Hepatocyte (in vitro differentiated cells): ENCODE results near the gene VANGL1. TPM values are rescaled to one million over a fixed set of nuclear protein-coding genes. Genes with fewer than 3 reads are reported as not detected.

Source experiments
- DNase-seq: peaks from one replicate; pipeline ENCODE4 v3.0.0-alpha.2; 2016; ENCODE audit warnings: low spot score
- H2AFZ ChIP-seq: fragments of 200-600 bp; sonication (generic); 2 replicates; pipeline ENCODE4 v1.6.0; 2016; ENCODE audit warnings: antibody characterized with exemption, mild to moderate bottlenecking
- H3K27ac ChIP-seq: fragments of 200-600 bp; sonication (generic); 2 replicates; pipeline ENCODE4 v1.5.1; 2016; ENCODE audit warnings: mild to moderate bottlenecking
- H3K27me3 ChIP-seq: fragments of 200-600 bp; sonication (generic); 2 replicates; pipeline ENCODE4 v1.6.1; 2016
- H3K36me3 ChIP-seq: fragments of 200-600 bp; sonication (generic); replicated peaks from 2 replicates; pipeline ENCODE4 v1.5.1; 2016; ENCODE audit warnings: low read depth; ENCODE audit not compliant: insufficient read depth
- H3K4me1 ChIP-seq: fragments of 200-600 bp; sonication (generic); 2 replicates; pipeline ENCODE4 v1.5.1; 2016; ENCODE audit warnings: mild to moderate bottlenecking, moderate library complexity; ENCODE audit not compliant: insufficient read depth
- H3K4me2 ChIP-seq: fragments of 200-600 bp; sonication (generic); 2 replicates; pipeline ENCODE4 v1.6.0; 2016
- H3K4me3 ChIP-seq: fragments of 200-600 bp; sonication (generic); 2 replicates; pipeline ENCODE4 v1.5.1; 2016; ENCODE audit warnings: mild to moderate bottlenecking
- H3K79me2 ChIP-seq: fragments of 200-600 bp; sonication (generic); 2 replicates; pipeline ENCODE4 v1.6.0; 2017; ENCODE audit warnings: mild to moderate bottlenecking
- H3K9me2 ChIP-seq: fragments of 200-600 bp; sonication (generic); replicated peaks from 2 replicates; pipeline ENCODE4 v1.6.0; 2017; ENCODE audit warnings: mild to moderate bottlenecking; ENCODE audit not compliant: insufficient read depth
- H3K9me3 ChIP-seq: fragments of 200-600 bp; sonication (generic); 2 replicates; pipeline ENCODE4 v1.5.1; 2016; ENCODE audit warnings: low read depth, mild to moderate bottlenecking
- H4K20me1 ChIP-seq: fragments of 200-600 bp; sonication (generic); 2 replicates; pipeline ENCODE4 v1.6.0; 2016; ENCODE audit warnings: mild to moderate bottlenecking; ENCODE audit not compliant: insufficient read depth, poor library complexity, severe bottlenecking
- CTCF ChIP-seq: fragments of 200-600 bp; sonication (generic); IDR thresholded peaks from 2 replicates; pipeline ENCODE4 v1.5.1; 2016; ENCODE audit warnings: antibody characterized with exemption, mild to moderate bottlenecking; ENCODE audit not compliant: poor library complexity
- EZH2 ChIP-seq: fragments of 200-600 bp; sonication (generic); IDR thresholded peaks from 2 replicates; pipeline ENCODE4 v1.6.1; 2016; ENCODE audit warnings: antibody characterized with exemption, mild to moderate bottlenecking, borderline replicate concordance
- EZH2phosphoT487 ChIP-seq: fragments of 200-600 bp; sonication (generic); IDR thresholded peaks from one replicate; pipeline ENCODE4 v1.6.1; 2018; ENCODE audit warnings: antibody characterized with exemption, mild to moderate bottlenecking, low read depth, moderate library complexity; ENCODE audit not compliant: unreplicated experiment, severe bottlenecking
- WGBS: methylation state at CpG from one replicate; pipeline ENCODE4 v1.1.6; 2016; ENCODE audit warnings: low lambda C conversion rate; ENCODE audit errors: missing lambda C conversion rate; 5-methylcytosine and 5-hydroxymethylcytosine counted together
- polyA plus RNA-seq: library from polyadenylated mRNA; unstranded; fragments of >200 nt; fragmentation: Nextera tagmentation; extraction: Ambion mirVana; gene quantifications from 2 replicates; pipeline ENCODE4 v1.2.1, GENCODE V29; 2016
- total RNA-seq: library from RNA; depleted of rRNA; stranded (reverse); fragments of >200 nt; gene quantifications from 2 replicates; pipeline ENCODE4 v1.2.3, GENCODE V29; 2014

The VANGL1 gene
- total and polyA plus RNA-seq, 2 experiments from 2014 or later, result 11.6 to 12.1 TPM

- peaks cover 52% of the 10 kb centered on the region for H3K79me2 ChIP-seq
- H2AFZ ChIP-seq, result no peak overlapping the region
- peak overlapping the region; percentile 39 for H3K27ac ChIP-seq
- H4K20me1 ChIP-seq, result no peaks in the 10 kb centered on the region
- peak overlapping the region; percentile 43 for H3K4me2 ChIP-seq
- H3K4me1 ChIP-seq, result peaks cover 26% of the 10 kb centered on the region
- H3K27me3 ChIP-seq, result no peaks in the 10 kb centered on the region
- no peak overlapping the region for H3K4me3 ChIP-seq
- 69% methylated on average over 14 of the region's 14 CpGs for WGBS
- H3K9me3 ChIP-seq, result no peaks in the 10 kb centered on the region
- H3K36me3 ChIP-seq, result no peaks in the 10 kb centered on the region
- no peaks in the 10 kb centered on the region for H3K9me2 ChIP-seq
- no peak for TF ChIP-seq CTCF
- TF ChIP-seq EZH2, result no peak
- no peak for TF ChIP-seq EZH2phosphoT487
- DNase-seq, result no peak
These were observed 13.0 kb downstream of the VANGL1 start for GRCh38 chr1:115654663-115655305.

- Histone ChIP-seq H3K27ac (peak overlapping the region; percentile 39), H3K4me2 (peak overlapping the region; percentile 43), H3K79me2 (peaks cover 52% of the 10 kb centered on the region)
These were observed 13.5 kb downstream of the VANGL1 start for GRCh38 chr1:115655306-115655663.

DNA sequence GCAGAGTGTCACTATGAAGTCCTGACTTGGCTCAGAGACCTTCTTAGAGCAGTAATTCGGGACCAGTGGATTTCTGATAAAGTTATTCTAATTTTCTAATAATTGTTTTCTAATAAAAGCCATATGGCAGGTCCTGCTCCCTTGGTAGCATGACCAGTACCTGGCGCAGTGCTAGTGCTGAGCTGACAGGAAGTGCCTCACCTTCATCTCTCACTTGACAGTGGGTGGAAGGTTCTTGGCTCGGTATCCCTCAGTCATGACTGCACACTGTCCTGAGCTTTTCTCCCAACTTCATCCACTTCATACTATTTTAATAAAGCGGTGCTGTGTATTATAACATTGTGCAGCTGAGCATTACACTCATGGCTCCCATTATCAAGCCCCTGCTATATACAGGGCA is 14.1 kb downstream of the VANGL1 start:
- Histone ChIP-seq H3K9me3 (no peaks in the 10 kb centered on the region), H3K27me3 (no peaks in the 10 kb centered on the region), H4K20me1 (no peaks in the 10 kb centered on the region), H3K79me2 (peaks cover 52% of the 10 kb centered on the region), H3K4me1 (peaks cover 15% of the 10 kb centered on the region), H3K9me2 (no peaks in the 10 kb centered on the region), H3K4me3 (no peak overlapping the region), H3K4me2 (no peak overlapping the region), H3K36me3 (no peaks in the 10 kb centered on the region), H2AFZ (no peak overlapping the region), H3K27ac (no peak overlapping the region)
- TF ChIP-seq EZH2phosphoT487 (no peak), EZH2 (no peak), CTCF (no peak)
- no peak for DNase-seq
- whole genome bisulfite sequencing, result 95% methylated on average over 4 of the region's 4 CpGs

More at GRCh38 chr1:115655306-115655663, 13.5 kb downstream of the VANGL1 start:
- TF ChIP-seq EZH2 (no peak), CTCF (no peak), EZH2phosphoT487 (no peak)
- Histone ChIP-seq H3K9me3 (no peaks in the 10 kb centered on the region), H3K9me2 (no peaks in the 10 kb centered on the region), H3K4me3 (no peak overlapping the region), H4K20me1 (no peaks in the 10 kb centered on the region), H3K27me3 (no peaks in the 10 kb centered on the region), H3K4me1 (peaks cover 21% of the 10 kb centered on the region), H3K36me3 (no peaks in the 10 kb centered on the region), H2AFZ (no peak overlapping the region)
- 79% methylated on average over 7 of the region's 7 CpGs for WGBS
- no peak for DNase-seq
